HEK293 (cell line): ENCODE results near the gene TRIM26.

Source experiments
- GLIS2 ChIP-seq: fragments of 450-650 bp; formaldehyde crosslinking; IDR thresholded peaks from 2 replicates; pipeline ENCODE4 v1.5.1; 2016; ENCODE audit warnings: missing biosample characterization, missing genetic modification characterization
- HOXD13 ChIP-seq: sonication (generic); formaldehyde crosslinking; IDR thresholded peaks from 2 replicates; pipeline ENCODE4 v1.8.0; 2022; ENCODE audit warnings: missing genetic modification reagents, borderline replicate concordance
- INSM2 ChIP-seq: fragments of 450-650 bp; formaldehyde crosslinking; IDR thresholded peaks from 2 replicates; pipeline ENCODE4 v1.5.1; 2016; ENCODE audit warnings: missing biosample characterization, missing genetic modification characterization
- KLF10 ChIP-seq: fragments of 450-650 bp; IDR thresholded peaks from 2 replicates; pipeline ENCODE4 v1.5.1; 2018; ENCODE audit warnings: missing biosample characterization, mild to moderate bottlenecking, missing genetic modification characterization
- MZF1 ChIP-seq: fragments of 450-650 bp; formaldehyde crosslinking; IDR thresholded peaks from 2 replicates; pipeline ENCODE4 v1.5.1; 2017; ENCODE audit warnings: missing biosample characterization, missing genetic modification characterization, borderline replicate concordance
- PBX3 ChIP-seq: sonication (generic); formaldehyde crosslinking; IDR thresholded peaks from 2 replicates; pipeline ENCODE4 v1.8.1; 2022; ENCODE audit warnings: mild to moderate bottlenecking, moderate library complexity, missing genetic modification reagents
- RBAK ChIP-seq: fragments of 450-650 bp; formaldehyde crosslinking; IDR thresholded peaks from 2 replicates; pipeline ENCODE4 v1.5.1; 2016; ENCODE audit warnings: missing biosample characterization, missing genetic modification characterization
- ZBTB10 ChIP-seq: fragments of 450-650 bp; formaldehyde crosslinking; IDR thresholded peaks from 2 replicates; pipeline ENCODE4 v1.5.1; 2016; ENCODE audit warnings: missing biosample characterization, missing genetic modification characterization
- ZBTB20 ChIP-seq: fragments of 450-650 bp; formaldehyde crosslinking; IDR thresholded peaks from 2 replicates; pipeline ENCODE4 v1.5.1; 2016; ENCODE audit warnings: missing biosample characterization, missing genetic modification characterization
- ZBTB21 ChIP-seq: fragments of 450-650 bp; formaldehyde crosslinking; IDR thresholded peaks from 2 replicates; pipeline ENCODE4 v1.5.1; 2017; ENCODE audit warnings: missing biosample characterization, missing genetic modification characterization
- ZBTB44 ChIP-seq: fragments of 450-650 bp; IDR thresholded peaks from 2 replicates; pipeline ENCODE4 v1.5.1; 2018; ENCODE audit warnings: missing biosample characterization, mild to moderate bottlenecking, missing genetic modification characterization
- ZBTB49 ChIP-seq: fragments of 450-650 bp; formaldehyde crosslinking; IDR thresholded peaks from 2 replicates; pipeline ENCODE4 v1.5.1; 2016; ENCODE audit warnings: missing biosample characterization, missing genetic modification characterization, low read depth
- ZEB2 ChIP-seq: fragments of 450-650 bp; formaldehyde crosslinking; IDR thresholded peaks from 2 replicates; pipeline ENCODE4 v1.5.1; 2016; ENCODE audit warnings: missing biosample characterization, missing genetic modification characterization
- ZIC2 ChIP-seq: fragments of 450-650 bp; formaldehyde crosslinking; IDR thresholded peaks from 2 replicates; pipeline ENCODE4 v1.5.1; 2016; ENCODE audit warnings: missing biosample characterization, missing genetic modification characterization
- ZNF121 ChIP-seq: fragments of 450-650 bp; formaldehyde crosslinking; IDR thresholded peaks from 2 replicates; pipeline ENCODE4 v1.5.1; 2016; ENCODE audit warnings: missing biosample characterization, missing genetic modification characterization
- ZNF133 ChIP-seq: fragments of 450-650 bp; formaldehyde crosslinking; IDR thresholded peaks from 2 replicates; pipeline ENCODE4 v1.5.1; 2016; ENCODE audit warnings: missing biosample characterization, missing genetic modification characterization
- ZNF174 ChIP-seq: fragments of 450-650 bp; formaldehyde crosslinking; IDR thresholded peaks from 2 replicates; pipeline ENCODE4 v1.5.0; 2017; ENCODE audit warnings: missing biosample characterization, mild to moderate bottlenecking, missing genetic modification characterization
- ZNF48 ChIP-seq: fragments of 450-650 bp; formaldehyde crosslinking; IDR thresholded peaks from 2 replicates; pipeline ENCODE4 v1.5.1; 2016; ENCODE audit warnings: missing biosample characterization, missing genetic modification characterization
- ZNF623 ChIP-seq: fragments of 450-650 bp; formaldehyde crosslinking; IDR thresholded peaks from 2 replicates; pipeline ENCODE4 v1.5.1; 2016; ENCODE audit warnings: missing biosample characterization, missing genetic modification characterization
- ZNF747 ChIP-seq: fragments of 450-650 bp; formaldehyde crosslinking; IDR thresholded peaks from 2 replicates; pipeline ENCODE4 v1.5.1; 2016; ENCODE audit warnings: missing biosample characterization, missing genetic modification characterization
- ZNF776 ChIP-seq: fragments of 450-650 bp; formaldehyde crosslinking; IDR thresholded peaks from 2 replicates; pipeline ENCODE4 v1.5.0; 2017; ENCODE audit warnings: missing biosample characterization, missing genetic modification characterization, borderline replicate concordance
- ZNF843 ChIP-seq: fragments of 450-650 bp; formaldehyde crosslinking; IDR thresholded peaks from 2 replicates; pipeline ENCODE4 v1.5.1; 2016; ENCODE audit warnings: missing biosample characterization, missing genetic modification characterization
- ZXDB ChIP-seq: fragments of 450-650 bp; formaldehyde crosslinking; IDR thresholded peaks from 2 replicates; pipeline ENCODE4 v1.5.1; 2016; ENCODE audit warnings: missing biosample characterization, missing genetic modification characterization
- TF ChIP-seq, protein P1 (sequence below): fragments of 450-650 bp; formaldehyde crosslinking; IDR thresholded peaks from 2 replicates; pipeline ENCODE4 v1.5.1; 2016; ENCODE audit warnings: missing biosample characterization, missing genetic modification characterization
- TF ChIP-seq, protein P2 (sequence below): fragments of 450-650 bp; formaldehyde crosslinking; IDR thresholded peaks from 2 replicates; pipeline ENCODE4 v1.5.1; 2017; ENCODE audit warnings: missing biosample characterization, missing genetic modification characterization
- TF ChIP-seq, protein P3 (sequence below): fragments of 450-650 bp; formaldehyde crosslinking; IDR thresholded peaks from 2 replicates; pipeline ENCODE4 v1.5.1; 2017; ENCODE audit warnings: missing biosample characterization, mild to moderate bottlenecking, missing genetic modification characterization, moderate library complexity

TRIM26 gene

DNA sequence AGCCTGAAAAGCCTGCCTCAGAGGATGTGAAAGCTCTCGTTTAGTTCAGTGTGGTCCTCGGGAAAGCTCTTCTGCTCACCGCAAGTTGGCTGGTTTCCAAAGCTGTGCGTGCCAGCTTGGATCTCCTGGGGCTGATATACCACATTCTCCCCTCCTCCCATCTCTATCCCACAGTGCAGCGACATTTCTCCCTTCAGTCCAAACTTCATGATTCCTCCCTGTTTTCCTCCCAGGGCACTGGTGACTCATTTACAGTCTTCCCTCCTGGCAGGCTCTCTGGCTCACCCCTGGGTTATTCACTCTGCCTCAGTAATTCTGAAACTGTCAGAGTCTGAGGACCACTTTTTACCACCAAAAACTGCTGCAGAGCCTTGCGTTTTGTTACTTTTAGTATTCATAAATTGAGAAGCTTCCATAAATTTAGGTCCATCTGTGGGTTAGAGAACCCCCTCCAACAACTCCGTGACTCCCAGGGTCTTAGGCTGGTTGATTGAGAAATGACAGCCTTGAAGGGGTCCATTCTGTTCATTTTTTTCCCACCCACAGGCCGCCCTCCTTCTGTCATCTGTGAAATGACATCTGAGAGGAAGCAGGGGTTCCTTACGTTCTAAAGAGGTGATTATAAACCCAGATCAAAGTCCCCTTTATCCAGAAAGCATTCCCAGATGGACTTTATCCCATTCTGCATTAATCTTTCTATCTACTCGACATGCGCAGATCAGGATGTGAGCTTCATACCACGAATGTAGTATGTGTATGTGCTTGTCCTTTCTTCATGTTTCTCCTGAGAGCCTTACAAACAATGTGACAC lies 58.3 kb downstream of the TRIM26 start (continued):
- TF ChIP-seq ZBTB44 (no peak; the same call in 1 of the 2 replicates), RBAK (tag by site-specific recombination) (no peak), ZNF48 (tag by site-specific recombination) (no peak), ZNF623 (tag by site-specific recombination) (no peak), HOXD13 (CRISPR knock-in tag) (peak; percentile 95), ZIC2 (tag by site-specific recombination) (peak; percentile 99), ZNF133 (tag by site-specific recombination) (no peak), ZBTB20 (tag by site-specific recombination) (peak; percentile 0; the same call in 1 of the 2 replicates), ZNF747 (tag by site-specific recombination) (no peak), ZBTB21 (tag by site-specific recombination) (peak; percentile 67), ZBTB10 (tag by site-specific recombination) (no peak), KLF10 (0 out of 2 replicates have a peak, but pooled peaks have one; percentile 25), ZNF843 (tag by site-specific recombination) (peak; percentile 92), ZEB2 (tag by site-specific recombination) (peak; percentile 97), PBX3 (CRISPR knock-in tag) (no peak), ZNF776 (no peak), GLIS2 (tag by site-specific recombination) (0 out of 2 replicates have a peak, but pooled peaks have one; percentile 48), ZBTB49 (no peak), ZNF121 (tag by site-specific recombination) (no peak), ZNF174 (tag by site-specific recombination) (no peak), MZF1 (tag by site-specific recombination) (no peak; the same call in 1 of the 2 replicates), INSM2 (tag by site-specific recombination) (peak; percentile 93), ZXDB (peak; percentile 85)
- TF ChIP-seq, protein P1, sequence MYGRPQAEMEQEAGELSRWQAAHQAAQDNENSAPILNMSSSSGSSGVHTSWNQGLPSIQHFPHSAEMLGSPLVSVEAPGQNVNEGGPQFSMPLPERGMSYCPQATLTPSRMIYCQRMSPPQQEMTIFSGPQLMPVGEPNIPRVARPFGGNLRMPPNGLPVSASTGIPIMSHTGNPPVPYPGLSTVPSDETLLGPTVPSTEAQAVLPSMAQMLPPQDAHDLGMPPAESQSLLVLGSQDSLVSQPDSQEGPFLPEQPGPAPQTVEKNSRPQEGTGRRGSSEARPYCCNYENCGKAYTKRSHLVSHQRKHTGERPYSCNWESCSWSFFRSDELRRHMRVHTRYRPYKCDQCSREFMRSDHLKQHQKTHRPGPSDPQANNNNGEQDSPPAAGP (tag by site-specific recombination): peak; percentile 92
- TF ChIP-seq, protein P2, sequence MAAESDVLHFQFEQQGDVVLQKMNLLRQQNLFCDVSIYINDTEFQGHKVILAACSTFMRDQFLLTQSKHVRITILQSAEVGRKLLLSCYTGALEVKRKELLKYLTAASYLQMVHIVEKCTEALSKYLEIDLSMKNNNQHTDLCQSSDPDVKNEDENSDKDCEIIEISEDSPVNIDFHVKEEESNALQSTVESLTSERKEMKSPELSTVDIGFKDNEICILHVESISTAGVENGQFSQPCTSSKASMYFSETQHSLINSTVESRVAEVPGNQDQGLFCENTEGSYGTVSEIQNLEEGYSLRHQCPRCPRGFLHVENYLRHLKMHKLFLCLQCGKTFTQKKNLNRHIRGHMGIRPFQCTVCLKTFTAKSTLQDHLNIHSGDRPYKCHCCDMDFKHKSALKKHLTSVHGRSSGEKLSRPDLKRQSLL (tag by site-specific recombination): no peak
- TF ChIP-seq, protein P3, sequence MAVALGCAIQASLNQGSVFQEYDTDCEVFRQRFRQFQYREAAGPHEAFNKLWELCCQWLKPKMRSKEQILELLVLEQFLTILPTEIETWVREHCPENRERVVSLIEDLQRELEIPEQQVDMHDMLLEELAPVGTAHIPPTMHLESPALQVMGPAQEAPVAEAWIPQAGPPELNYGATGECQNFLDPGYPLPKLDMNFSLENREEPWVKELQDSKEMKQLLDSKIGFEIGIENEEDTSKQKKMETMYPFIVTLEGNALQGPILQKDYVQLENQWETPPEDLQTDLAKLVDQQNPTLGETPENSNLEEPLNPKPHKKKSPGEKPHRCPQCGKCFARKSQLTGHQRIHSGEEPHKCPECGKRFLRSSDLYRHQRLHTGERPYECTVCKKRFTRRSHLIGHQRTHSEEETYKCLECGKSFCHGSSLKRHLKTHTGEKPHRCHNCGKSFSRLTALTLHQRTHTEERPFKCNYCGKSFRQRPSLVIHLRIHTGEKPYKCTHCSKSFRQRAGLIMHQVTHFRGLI (tag by site-specific recombination): no peak
